Endothelial cell of hepatic sinusoid (primary cell): ENCODE measurements around the gene CCDC180.
"Not testable (repeated sequence)": the region's sequence is repeated elsewhere in the genome, so short reads cannot be mapped to it uniquely, and the experiment has no call there.

ENCODE experiments used
- in situ Hi-C: cut with HindIII; loops from 2 replicates; pipeline ENCODE4 v1.10.0; 2017; ENCODE audit warnings: low sequenced_read_pairs

The CCDC180 gene

DNA sequence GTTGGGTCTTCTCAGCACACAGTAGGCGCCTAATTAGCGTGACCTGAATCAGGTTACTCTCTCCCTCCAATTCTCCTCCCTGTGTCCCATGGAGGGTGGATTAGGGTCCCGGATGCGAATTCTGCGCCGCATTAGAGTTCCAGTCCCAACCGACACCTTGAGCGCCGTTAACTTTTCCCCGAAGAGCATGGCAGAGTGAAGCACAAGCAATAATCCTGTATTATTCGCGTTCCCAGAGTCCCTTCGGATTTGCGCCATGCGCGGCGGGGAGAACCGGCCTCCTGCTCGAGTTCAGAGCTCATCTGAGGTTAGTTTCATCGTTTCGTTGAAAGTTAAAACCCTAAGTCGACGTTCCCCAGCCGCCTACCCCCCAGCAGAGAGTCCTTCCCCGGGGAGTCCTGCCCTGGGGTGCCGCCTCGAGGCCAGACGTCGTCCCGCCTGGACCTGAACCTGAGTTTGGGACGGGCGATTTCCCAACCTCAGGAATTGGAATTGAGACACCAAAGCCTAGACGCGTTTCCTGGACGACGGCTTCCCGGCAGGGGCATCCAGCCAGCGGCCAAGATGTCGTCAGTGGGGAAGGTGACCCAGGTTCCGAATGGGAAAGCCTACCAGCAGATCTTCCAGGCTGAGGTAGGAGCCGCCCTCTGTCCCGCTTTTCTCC is at the start of gene CCDC180:
CCDC180 (plus strand) TSS at position 160 of the 664 bp plus-strand sequence; CDS start at position 565, 405 bp downstream.
- in situ Hi-C loops = no loop called here

DNA sequence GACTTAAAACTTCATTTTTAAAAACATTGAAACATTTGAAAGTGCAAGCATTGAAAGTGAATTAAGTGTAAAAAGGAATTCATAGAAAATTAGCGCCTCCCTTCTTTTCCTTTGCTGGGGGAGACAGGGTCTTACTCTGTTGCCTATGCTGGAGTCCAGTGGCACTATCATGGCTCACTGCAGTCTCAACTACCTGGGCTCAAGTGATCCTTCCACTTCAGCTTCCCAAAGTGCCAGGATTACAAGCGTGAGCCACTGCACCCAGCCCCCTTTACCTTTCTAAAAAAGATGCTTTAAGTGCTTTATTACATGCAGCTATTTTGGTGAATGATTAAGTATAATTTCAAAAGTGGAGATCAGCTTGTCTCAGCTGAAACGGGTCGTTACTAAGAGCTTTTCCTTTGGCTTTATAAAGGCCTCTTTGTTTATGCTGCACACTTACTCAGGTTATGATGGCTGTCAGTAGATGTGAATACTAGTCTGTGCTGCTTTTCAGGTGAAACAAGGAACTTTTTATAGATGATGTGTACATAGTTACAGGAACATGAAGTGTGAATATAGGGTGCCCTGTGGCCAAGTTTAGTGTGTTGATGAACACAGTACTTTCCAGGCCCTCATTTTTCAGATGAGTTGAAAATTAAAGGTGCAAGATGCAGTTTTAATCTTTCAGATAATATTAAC is 47.5 kb upstream of the CCDC180 start:
- in situ Hi-C loops = not testable (repeated sequence)

DNA sequence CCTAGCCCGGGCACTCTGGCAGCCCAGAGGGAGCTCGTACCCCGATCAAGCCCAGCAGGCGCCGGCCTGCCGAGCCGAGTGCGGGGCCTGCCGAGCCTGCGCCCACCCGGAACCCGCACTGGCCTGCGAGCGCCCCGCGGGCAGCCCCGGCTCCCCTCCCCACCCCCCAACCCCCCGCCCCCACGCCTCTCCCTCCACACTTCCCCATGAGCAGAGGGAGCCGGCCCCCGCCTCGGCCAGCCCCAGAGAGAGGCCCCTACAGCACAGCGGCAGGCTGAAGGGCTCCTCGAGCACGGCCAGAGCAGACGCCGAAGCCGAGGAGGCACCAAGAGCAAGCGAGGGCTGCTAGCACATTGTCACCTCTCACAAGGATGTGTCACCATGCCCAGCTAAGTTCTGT is 36.2 kb upstream of the CCDC180 start:
- in situ Hi-C loops = no loop called here

DNA sequence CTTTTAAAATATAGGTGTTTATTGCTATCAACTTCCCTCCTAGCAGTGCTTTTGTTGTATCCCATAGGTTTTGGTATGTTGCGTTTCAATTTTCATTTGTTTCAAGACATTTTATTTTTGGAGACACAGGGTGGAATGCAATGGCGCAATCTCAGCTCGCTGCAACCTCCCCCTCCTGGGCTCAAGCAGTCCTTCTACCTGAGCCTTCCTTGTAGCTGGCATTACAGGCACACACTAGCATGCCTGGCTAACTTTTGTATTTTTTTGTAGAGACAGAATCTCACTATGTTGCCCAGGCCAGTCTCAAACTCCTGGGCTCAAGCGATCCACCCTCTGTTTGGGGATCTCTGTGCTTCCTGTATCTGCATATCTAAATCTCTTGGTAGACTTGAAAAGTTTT is 35.4 kb upstream of the CCDC180 start:
- in situ Hi-C loops = no loop called here

- in situ Hi-C loops = no loop called here
Observed at GRCh38 chr9:97276310-97276852, 31.1 kb upstream of the CCDC180 start.

DNA sequence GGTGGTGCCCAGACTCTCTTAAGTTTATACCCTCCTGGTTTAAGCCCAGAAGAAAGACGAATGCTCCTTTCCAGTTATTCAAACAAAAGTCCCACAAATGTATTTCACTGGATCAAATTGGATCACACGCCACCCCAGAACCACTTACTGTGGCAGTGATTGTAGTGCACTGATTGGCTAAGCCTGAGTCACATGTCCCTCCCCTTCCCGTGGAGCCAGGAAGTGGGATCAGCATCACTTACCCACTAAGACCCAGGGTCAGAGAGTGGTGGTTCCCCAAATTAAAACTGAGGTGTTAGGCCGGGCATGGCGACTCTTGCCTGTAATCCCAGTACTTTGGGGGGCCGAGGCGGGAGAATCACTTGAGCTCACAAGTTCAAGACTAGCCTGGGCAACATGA is 29.5 kb upstream of the CCDC180 start:
- in situ Hi-C loops = no loop called here

DNA sequence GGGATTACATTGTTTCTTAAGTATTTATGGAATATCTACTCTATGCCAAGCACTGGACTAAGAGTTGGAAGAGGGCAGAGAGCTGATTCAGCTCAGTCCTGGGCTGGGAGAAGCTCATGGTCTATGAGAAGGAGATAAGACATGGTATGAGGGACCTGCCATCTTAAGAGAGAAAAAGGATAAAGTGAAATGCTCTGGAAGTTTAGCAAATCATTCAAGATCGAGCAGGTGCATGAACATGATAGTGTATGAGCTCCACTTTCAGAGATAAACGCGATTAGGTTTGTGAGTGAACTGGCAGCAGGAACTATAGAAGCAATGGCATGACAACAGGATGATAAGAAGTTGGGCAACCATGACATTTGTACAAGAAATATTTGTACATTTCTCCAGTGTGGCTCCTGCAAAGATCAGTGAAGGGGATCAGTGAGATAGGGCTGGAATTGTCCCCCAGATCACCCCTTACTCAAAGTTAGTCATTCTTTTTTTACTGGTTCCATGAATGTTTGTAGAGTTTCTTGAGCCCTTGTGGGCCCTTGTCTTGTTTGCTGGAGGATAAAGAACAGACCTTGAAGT is 26.6 kb upstream of the CCDC180 start:
- in situ Hi-C loops = no loop called here

DNA sequence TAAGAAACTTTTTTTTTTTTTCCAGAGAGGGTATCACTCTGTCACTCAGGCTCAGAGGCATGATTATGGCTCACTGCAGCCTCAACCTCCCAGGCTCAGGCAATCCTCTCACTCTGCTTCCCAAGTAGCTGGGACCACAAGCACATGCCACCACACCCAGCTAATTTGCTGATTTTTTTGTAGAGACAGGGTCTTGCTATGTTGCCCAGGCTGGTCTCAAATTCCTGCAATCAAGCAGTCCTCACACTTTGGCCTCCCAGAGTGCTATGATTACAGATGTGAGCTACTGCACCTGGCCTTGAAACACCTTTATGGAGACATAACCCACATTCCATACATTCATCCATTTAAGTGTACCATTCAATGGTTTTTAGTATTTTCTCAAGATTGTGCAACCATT is 23.7 kb upstream of the CCDC180 start:
- in situ Hi-C loops = no loop called here

GRCh38 chr9:97284798-97285197 is 22.7 kb upstream of the CCDC180 start:
- in situ Hi-C loops = no loop called here

DNA sequence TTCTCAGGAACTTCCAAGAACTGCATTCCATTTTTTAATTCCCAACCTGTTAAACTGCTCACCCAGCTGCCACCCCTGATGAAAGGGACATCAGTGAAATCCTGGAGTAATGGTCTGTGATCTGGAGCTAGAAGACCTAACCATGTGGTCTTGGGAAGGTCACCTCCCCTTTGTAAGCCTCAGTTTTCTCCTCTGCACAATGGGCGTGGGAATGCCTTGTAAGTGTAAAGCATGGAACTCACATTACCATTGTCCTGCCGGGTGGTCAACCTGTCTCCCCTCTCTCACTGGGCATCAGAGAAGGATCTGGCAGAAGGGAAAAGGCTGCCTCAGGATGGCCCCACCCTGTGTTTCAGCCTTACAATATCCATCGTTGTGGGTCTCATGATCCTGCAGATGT is 15.3 kb upstream of the CCDC180 start:
- in situ Hi-C loops = loop anchor here (10.0 kb wide), 1 partner anchor 407 kb away; no protein-coding TSS in a partner anchor

- in situ Hi-C loops = loop anchor here (10.0 kb wide), 1 partner anchor 408 kb away; no protein-coding TSS in a partner anchor
Observed at GRCh38 chr9:97293207-97293721, 14.2 kb upstream of the CCDC180 start.

DNA sequence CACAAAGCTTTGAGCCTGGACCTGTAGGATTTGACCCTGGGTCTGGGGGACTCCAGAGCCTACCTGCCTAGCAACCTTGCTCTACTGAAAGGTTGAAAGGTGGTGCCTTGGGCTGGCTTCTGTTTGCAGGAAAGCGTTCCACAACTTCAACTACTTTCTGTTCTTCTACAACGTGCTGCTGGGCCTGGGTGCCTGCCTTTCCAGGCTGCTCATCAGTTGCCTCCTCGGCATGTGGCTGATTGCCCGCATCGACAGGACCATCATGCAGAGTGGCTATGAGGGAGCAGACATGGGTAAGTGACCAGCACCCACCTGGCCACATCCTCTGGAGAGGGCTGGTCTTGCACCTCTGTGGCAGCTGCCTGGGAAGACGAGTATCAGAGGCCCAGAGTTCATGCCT is 13.6 kb upstream of the CCDC180 start:
- in situ Hi-C loops = loop anchor here (10.0 kb wide), 1 partner anchor 409 kb away; no protein-coding TSS in a partner anchor

DNA sequence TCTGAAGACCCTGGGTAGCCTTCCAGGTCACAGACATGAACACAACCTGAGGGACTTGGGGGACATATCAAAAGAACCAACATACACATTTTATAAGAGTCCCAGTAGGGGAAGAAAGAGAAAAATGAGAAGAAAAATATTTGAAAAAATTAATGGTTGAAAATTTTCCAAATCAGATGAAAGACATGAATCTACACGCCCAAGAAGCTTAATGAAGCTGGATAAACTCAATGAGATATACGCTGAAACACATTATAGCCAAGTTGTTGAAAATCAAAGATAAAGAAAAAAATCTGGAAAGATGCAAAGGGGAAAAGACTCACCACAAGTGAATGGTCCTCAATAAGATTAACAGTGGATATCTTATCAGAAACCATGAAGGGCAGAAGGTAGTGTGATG is 9.6 kb upstream of the CCDC180 start:
- in situ Hi-C loops = loop anchor here (10.0 kb wide), 1 partner anchor 413 kb away; no protein-coding TSS in a partner anchor

DNA sequence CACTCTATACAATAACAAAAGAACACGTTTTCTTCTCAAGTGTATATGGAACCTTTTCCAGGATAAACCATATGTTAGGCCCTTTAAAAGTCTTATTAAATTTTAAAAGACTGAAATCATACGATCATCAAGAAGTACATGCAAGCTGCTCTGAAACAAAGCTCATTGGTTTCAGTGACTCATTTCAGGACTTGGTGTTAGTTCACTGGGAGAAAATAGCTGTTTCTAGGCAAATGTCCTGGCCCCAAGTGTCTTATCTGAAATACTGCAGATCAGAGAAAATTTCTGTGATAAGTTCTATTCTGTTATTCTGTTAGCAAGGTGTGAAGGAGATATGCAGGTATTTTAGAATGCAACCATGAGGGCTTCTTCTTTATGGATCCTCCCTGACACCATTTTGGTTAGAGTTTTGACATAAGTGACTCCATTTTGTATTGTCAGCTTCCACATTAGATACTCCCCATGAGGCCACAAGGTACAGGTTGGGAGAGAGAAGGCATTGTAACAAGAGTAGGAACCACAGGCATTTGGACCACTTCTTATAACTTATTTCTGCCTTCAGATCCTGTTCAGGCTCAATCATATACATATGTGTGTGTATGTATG is 7.5 kb upstream of the CCDC180 start:
- in situ Hi-C loops = loop anchor here (10.0 kb wide), 1 partner anchor 415 kb away; no protein-coding TSS in a partner anchor

DNA sequence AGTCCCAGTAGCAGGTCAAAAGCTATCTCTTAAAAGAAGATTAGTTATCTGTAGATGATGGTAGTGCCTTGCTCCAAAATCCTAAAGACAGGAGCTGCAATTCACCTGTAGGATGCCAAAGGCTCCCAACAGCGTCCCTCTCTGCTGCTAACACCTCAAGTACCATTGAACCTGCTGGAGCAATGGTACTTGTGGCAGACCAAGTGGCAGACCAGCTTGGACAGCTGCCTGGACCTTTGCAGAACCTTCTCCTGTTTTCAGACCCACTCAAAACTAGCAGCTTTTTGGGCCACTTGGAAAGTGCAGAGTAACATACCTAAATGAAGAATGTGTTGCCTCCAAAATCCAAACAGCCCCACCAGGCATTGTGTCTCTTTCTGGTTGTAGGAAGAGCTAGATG is 6.9 kb upstream of the CCDC180 start:
- in situ Hi-C loops = no loop called here

GRCh38 chr9:97301974-97302373 is 5.5 kb upstream of the CCDC180 start:
- in situ Hi-C loops = no loop called here

GRCh38 chr9:97304586-97304985 is 2.9 kb upstream of the CCDC180 start:
- in situ Hi-C loops = no loop called here

DNA sequence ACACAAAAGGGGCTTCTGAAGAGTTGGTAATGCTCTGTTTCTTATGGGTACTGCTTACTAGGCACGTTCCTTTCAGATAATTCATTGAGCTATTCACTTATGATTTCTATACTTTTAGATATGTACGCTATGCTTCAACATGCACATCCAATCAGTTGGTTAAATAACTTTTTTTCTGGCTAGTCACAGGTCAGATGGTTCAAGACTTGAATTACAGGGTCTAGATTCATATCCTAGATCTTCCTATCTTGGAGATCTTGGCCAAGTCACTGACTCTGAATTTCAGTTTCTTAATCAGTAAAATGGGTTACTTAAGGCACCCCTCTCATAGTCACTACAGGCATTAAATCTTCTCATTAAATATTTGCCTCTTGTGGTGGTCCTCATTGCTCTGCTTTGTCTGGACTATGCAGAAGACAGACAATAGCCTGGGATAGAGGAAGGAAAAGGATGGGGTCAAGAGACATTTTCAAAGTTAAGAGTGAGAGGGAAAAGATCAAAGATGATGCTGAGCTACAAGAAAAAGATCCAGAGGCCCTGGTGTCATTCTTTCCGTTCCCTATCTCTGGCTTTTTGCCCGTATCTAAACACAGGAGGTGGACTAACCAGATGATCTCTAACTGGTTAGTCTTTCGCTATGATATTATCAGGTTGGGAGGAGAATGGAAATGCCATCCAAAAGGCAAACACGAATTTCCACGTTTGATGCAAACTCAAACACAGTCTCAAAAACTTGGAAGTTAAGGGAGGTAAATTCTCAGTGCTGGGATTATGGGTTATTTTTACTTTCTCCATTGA is 1.8 kb upstream of the CCDC180 start:
- in situ Hi-C loops = no loop called here

GRCh38 chr9:97307091-97307490 is 368 bp upstream of the CCDC180 start:
- in situ Hi-C loops = no loop called here

- in situ Hi-C loops = no loop called here
Observed at GRCh38 chr9:97309260-97309659, 1.8 kb downstream of the CCDC180 start.
